Activated naive CD8-positive, alpha-beta T cell treated with anti-CD3 and anti-CD28 coated beads, Interleukin-2, amount 50 U/mL, for 24 hours (primary cell): Measurements from ENCODE around the gene MVB12B.

ENCODE experiments used
- ATAC-seq: fragments of 150-1000 bp; cut with Tn5 transposase; one replicate; pipeline ENCODE4 v1.10.0; 2021
- DNase-seq: peaks from one replicate; pipeline ENCODE4 v3.0.0; 2021
- H3K27ac Mint-ChIP-seq: one replicate; pipeline ENCODE4 v1.8.0; 2021; ENCODE audit warnings: mild to moderate bottlenecking, mixed read lengths
- H3K27me3 Mint-ChIP-seq: one replicate; pipeline ENCODE4 v1.8.0; 2021; ENCODE audit warnings: mixed read lengths
- H3K36me3 Mint-ChIP-seq: one replicate; pipeline ENCODE4 v1.8.0; 2021; ENCODE audit warnings: low read depth, mixed read lengths
- H3K4me1 Mint-ChIP-seq: one replicate; pipeline ENCODE4 v1.8.0; 2021; ENCODE audit warnings: mixed read lengths
- H3K4me3 Mint-ChIP-seq: one replicate; pipeline ENCODE4 v1.8.0; 2021; ENCODE audit warnings: mild to moderate bottlenecking, moderate library complexity, mixed read lengths
- H3K9me3 Mint-ChIP-seq: one replicate; pipeline ENCODE4 v1.8.0; 2021; ENCODE audit warnings: mixed read lengths

Gene MVB12B

DNA sequence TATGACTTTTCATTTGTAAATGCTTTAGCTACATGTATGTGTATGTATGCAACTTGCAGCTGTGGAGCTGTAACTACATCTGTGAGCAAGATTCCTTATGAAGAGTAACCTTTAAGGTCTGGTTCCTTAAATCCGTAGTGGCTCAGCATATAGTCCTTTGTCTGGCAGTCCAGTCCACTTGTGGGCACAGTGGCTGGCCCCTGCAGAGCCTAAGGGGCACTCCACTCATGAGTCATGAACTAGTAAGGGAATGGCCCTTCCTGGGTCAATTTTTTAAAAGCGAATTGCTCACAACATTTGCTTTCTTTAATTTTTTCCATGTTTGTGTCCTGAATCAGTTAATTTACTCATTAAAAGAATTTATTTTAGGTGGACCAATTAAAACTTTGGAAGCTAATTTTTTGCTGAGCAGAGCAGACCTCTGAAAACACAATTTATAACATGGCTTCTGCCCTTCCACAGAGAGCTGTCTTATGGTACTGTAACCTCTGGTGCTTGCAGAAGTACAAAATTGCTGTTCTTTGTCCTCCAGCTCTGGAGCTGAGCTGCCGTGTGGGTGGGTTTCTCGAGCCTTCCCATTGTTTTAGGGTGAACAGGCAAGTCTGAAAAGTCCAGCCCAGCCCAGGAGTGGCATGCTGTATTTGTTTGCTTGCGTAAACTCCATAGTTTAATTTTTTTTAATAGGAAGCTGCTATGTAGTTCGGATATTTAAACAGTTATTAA, 110.1 kb downstream of the MVB12B start:
- DNase-seq: no peak
- H3K4me1 Mint-ChIP-seq: peaks cover 13% of the 10 kb centered on the region
- H3K36me3 Mint-ChIP-seq: no peaks in the 10 kb centered on the region
- no peaks in the 10 kb centered on the region for H3K9me3 Mint-ChIP-seq
- H3K27me3 Mint-ChIP-seq: no peaks in the 10 kb centered on the region
- H3K27ac Mint-ChIP-seq: no peak overlapping the region
- no peak overlapping the region for H3K4me3 Mint-ChIP-seq
- ATAC-seq: no peak

DNA sequence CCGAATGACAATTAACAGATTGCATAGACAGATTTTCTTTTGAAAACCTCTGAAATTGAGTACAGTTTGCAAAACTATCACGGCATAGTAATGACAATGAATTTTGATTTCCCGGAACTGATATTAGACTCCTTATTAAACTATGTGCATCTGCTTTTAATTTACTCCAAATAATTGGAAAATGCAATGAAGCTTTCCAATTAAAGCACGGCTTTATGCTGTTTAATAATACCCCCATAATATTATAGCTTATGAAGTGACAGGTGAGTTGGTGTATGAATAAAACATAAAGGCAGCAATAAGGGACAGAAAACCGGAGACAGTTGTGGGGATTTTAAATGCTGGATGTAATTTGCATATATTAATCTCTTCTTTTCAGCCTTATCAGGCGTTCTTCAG, 110.6 kb downstream of the MVB12B start:
- H3K4me1 Mint-ChIP-seq: peaks cover 13% of the 10 kb centered on the region
- no peaks in the 10 kb centered on the region for H3K27me3 Mint-ChIP-seq
- no peaks in the 10 kb centered on the region for H3K9me3 Mint-ChIP-seq
- H3K27ac Mint-ChIP-seq: no peak overlapping the region
- no peaks in the 10 kb centered on the region for H3K36me3 Mint-ChIP-seq
- H3K4me3 Mint-ChIP-seq: no peak overlapping the region
- ATAC-seq (no peak), DNase-seq (no peak)

DNA sequence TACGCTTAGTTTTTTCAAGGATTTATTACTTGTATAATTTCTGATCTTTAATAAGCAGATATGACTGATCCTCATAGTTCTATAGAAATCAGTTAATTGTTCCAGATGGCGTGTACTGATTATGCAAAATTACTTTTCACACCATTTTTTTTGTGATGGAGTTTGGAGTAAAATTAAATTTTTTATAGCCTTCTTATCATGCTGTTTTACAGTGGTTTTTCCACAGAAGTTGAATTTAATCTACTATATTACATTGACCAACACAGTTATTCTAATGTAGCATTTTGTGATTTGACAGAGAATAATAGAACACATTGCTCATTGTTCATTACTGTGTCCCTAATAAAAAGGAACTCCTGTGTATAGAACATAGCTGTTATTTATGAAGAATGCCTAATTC, 111.1 kb downstream of the MVB12B start:
- H3K27ac Mint-ChIP-seq: no peak overlapping the region
- no peak for ATAC-seq

DNA sequence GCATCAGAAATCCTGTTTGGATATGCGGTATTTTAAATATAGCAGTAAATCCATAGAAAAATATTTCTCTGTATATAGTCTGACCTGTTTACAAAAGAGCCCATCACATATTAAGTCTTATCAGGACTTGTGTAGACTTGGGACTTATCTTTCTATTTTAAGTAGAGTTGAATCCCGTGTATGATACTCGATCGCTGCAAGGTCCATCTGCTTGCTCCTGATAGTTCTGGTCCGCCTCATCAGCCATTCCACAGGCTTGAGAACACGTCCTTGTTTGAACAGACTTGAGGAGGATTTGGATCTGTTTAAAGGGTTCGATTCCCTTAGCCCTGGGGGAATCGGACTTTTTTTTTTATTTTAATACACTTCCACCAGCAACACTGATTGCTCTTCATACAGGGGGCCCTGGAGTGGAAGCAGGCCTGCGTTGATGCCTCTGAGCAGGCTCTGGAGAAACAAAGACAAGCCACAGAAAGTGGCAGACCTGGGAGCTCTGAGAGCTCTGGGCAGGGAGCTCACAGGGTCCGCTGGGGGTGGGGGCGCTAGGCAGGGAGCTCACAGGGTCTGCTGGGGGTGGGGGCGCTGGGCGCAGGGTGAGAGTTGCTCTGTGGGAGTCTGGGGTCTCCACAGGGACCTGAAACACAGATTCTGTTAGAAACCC, 112.2 kb downstream of the MVB12B start:
- H3K4me3 Mint-ChIP-seq: no peak overlapping the region
- ATAC-seq: no peak
- H3K9me3 Mint-ChIP-seq: no peaks in the 10 kb centered on the region
- H3K36me3 Mint-ChIP-seq: no peaks in the 10 kb centered on the region
- no peak for DNase-seq
- peaks cover 15% of the 10 kb centered on the region for H3K4me1 Mint-ChIP-seq
- no peak overlapping the region for H3K27ac Mint-ChIP-seq
- H3K27me3 Mint-ChIP-seq: no peaks in the 10 kb centered on the region

More for the DNA sequence above, 111.1 kb downstream of the MVB12B start:
- Mint-ChIP-seq H3K36me3 (no peaks in the 10 kb centered on the region), H3K4me3 (no peak overlapping the region), H3K9me3 (no peaks in the 10 kb centered on the region), H3K27me3 (no peaks in the 10 kb centered on the region), H3K4me1 (peaks cover 13% of the 10 kb centered on the region)
- DNase-seq: no peak

DNA sequence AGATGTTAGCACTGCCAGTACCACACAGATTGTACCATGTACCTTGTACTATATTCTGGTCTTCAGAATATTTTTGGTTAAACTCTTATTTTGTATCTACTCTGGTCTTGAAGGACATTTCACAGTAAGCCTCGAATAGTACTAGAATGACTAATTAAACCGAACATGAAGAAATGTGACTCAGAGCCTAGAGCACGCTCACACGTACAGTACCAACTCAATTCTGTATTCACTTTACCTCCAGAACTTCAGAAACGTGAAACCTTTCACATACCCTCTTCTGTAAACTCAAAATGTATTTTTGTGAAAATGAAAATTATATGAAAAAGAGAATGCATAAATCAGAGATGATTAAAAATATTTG, 112.8 kb downstream of the MVB12B start:
- no peak for DNase-seq
- Mint-ChIP-seq H3K4me1 (peaks cover 17% of the 10 kb centered on the region), H3K4me3 (no peak overlapping the region), H3K27ac (no peak overlapping the region), H3K27me3 (no peaks in the 10 kb centered on the region), H3K36me3 (no peaks in the 10 kb centered on the region), H3K9me3 (no peaks in the 10 kb centered on the region)
- ATAC-seq: peak; percentile 81

DNA sequence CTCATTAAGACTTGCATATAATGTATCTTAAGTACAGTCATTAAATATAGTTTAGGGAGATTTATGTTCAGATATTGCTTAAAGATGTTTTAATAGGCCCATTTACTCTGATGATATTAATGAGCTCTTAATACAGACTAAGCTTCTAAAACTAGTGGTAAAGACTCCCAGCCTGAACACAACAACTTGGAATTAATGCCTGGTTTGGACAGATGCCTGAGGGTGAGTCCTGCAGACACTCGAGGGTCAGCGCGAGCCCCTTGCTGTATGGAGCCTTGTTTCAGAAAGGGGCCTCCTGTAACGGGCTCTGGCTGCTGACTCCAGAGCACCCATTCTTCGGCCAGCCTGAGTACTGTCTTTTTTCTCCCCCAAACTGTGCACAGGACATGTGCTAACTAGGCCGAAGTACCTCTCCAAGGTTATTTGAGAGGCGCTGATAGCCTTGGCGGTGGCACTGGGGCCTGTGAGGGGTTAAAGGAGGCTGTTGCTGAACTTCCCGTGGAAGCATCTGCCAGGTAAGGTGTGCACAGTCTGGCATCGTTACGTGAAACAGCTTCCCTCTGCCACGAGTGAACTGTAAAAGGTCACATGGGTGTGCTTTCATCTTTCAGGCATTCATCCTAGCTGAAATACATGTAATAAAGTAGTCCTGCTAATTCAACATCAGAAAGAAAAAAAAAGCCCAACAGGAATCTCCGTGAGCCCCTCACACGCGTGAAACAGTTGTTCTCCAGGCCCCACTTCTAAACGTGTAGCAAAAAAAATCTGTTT, 113.4 kb downstream of the MVB12B start:
- H3K4me3 Mint-ChIP-seq: no peak overlapping the region
- H3K27ac Mint-ChIP-seq: no peak overlapping the region
- H3K36me3 Mint-ChIP-seq: no peaks in the 10 kb centered on the region
- H3K4me1 Mint-ChIP-seq: peaks cover 20% of the 10 kb centered on the region
- no peak for DNase-seq
- no peak for ATAC-seq
- no peaks in the 10 kb centered on the region for H3K27me3 Mint-ChIP-seq
- no peaks in the 10 kb centered on the region for H3K9me3 Mint-ChIP-seq

DNA sequence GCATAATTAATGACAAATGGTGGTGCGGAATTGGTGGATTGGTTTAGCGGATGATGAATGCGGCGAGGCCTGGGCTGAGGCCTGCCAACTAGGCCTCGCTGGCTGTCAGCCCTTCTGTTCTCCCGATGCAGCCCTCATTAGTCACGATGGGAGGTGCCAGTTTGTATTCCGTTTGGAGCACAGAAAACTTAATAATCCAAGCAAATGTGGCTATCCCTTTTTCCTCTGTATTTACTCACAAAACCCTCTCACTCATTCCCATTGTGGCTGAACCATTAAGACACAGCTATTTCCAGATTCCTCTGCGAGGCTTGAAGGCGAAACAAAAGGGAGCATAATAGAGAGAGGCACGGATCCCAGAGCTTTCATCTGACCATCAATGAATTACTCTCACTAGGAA, 114.3 kb downstream of the MVB12B start:
- no peaks in the 10 kb centered on the region for H3K27me3 Mint-ChIP-seq
- H3K9me3 Mint-ChIP-seq: no peaks in the 10 kb centered on the region
- DNase-seq: no peak
- H3K4me1 Mint-ChIP-seq: peaks cover 20% of the 10 kb centered on the region
- no peak for ATAC-seq
- no peak overlapping the region for H3K4me3 Mint-ChIP-seq
- no peak overlapping the region for H3K27ac Mint-ChIP-seq
- H3K36me3 Mint-ChIP-seq: no peaks in the 10 kb centered on the region

DNA sequence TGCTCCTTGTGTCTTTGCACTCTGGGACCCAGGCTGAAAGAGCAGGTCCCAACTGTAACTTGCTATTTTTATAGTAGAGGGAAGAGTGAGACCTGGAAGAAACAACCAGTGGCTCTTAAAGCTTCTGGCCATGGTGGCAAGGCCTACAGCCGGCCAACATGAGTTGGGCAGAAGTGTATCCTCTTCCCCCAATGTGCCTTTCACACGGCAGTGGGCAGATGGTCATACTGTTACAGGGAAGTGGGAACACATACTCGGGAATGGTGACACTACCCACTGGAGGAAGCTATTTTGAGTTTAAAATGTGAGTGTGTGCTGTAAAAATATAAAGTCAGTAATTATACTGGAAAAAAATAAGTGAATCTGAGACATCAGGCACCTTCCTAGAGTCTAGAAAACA, 116.0 kb downstream of the MVB12B start:
- Mint-ChIP-seq H3K27ac (no peak overlapping the region), H3K36me3 (no peaks in the 10 kb centered on the region), H3K9me3 (no peaks in the 10 kb centered on the region), H3K4me1 (peaks cover 20% of the 10 kb centered on the region), H3K4me3 (no peak overlapping the region), H3K27me3 (no peaks in the 10 kb centered on the region)
- no peak for ATAC-seq
- DNase-seq: no peak

DNA sequence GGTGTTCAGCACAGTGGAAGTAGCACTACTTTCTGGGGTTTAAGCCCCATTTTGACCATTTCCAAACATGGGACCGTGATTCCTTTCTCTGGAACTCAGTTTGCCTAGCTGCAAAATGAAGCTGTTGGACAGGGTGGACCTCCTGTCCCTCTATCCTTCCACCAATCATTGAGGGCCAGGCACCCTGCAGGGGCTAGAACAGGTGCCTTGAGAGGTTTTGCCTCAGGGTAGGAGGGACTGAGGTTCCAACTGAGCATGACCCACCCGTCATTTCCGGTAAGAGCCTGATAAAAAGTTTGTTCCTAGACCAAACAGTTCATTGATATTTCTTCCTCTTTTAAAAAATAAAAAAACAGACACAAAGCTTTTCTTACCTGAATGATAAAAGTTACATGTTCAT, 116.5 kb downstream of the MVB12B start:
- Mint-ChIP-seq H3K4me3 (no peak overlapping the region), H3K4me1 (peaks cover 20% of the 10 kb centered on the region), H3K27me3 (no peaks in the 10 kb centered on the region), H3K9me3 (no peaks in the 10 kb centered on the region), H3K27ac (no peak overlapping the region), H3K36me3 (no peaks in the 10 kb centered on the region)
- DNase-seq (no peak), ATAC-seq (no peak)

DNA sequence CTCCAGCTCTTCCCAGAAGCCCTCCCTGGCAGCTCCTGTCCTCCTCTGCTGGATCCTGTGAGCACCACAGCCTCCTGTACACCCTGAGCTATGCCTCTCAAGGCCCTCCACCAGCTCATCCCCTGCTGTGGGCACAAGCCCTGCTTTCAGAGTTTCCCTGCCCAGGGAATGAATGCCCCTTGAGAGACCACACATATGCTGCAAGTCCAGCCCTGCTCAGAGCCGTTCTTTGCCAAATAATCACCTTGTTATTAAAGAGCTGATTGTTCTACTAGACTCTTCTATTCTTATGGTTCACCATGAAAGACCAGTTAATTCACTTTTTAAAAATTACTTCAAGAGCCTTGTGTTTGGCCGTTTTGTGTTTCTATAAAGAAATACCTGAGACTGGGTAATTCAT, 121.5 kb downstream of the MVB12B start:
- ATAC-seq: no peak
- Mint-ChIP-seq H3K36me3 (no peaks in the 10 kb centered on the region), H3K9me3 (no peaks in the 10 kb centered on the region), H3K27me3 (no peaks in the 10 kb centered on the region), H3K4me3 (no peak overlapping the region), H3K27ac (no peak overlapping the region), H3K4me1 (peaks cover 7% of the 10 kb centered on the region)
- DNase-seq: no peak

DNA sequence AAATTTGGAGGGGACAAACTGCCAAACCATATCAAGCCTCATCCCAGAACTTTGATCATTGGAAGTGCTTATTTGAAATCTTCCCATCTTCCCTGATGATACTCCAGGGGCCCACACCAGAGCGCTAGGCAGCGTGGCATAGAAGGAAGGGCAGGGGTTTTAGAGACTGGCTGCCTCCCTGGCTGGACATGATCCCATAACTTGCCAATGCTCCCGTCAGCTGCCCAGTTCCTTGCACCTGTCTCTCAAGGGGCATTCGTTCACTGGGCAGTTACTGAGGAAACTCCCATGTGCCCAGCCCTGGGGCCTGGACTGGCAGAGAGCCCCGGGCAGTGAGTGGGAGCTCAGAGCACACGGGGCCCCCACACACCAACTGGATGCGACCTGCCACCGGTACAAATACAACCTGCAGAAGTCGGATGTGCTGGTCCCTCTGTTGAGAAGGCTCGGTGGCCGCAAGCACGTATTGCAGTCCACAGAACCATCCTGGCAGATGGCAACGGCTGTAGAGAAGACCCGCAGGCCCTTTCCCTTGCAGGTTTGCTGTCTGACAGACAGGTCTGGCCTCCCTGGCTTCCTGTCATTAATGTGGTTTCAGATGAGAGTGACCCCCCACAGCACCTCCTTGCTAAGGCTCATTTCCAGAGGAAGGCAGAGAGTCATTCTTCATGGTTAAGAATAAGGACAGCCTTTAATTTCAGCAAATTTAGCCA, 122.4 kb downstream of the MVB12B start:
- Mint-ChIP-seq H3K27me3 (no peaks in the 10 kb centered on the region), H3K4me1 (peaks cover 4% of the 10 kb centered on the region), H3K4me3 (no peak overlapping the region), H3K9me3 (no peaks in the 10 kb centered on the region), H3K27ac (no peak overlapping the region), H3K36me3 (no peaks in the 10 kb centered on the region)
- DNase-seq (no peak), ATAC-seq (no peak)

DNA sequence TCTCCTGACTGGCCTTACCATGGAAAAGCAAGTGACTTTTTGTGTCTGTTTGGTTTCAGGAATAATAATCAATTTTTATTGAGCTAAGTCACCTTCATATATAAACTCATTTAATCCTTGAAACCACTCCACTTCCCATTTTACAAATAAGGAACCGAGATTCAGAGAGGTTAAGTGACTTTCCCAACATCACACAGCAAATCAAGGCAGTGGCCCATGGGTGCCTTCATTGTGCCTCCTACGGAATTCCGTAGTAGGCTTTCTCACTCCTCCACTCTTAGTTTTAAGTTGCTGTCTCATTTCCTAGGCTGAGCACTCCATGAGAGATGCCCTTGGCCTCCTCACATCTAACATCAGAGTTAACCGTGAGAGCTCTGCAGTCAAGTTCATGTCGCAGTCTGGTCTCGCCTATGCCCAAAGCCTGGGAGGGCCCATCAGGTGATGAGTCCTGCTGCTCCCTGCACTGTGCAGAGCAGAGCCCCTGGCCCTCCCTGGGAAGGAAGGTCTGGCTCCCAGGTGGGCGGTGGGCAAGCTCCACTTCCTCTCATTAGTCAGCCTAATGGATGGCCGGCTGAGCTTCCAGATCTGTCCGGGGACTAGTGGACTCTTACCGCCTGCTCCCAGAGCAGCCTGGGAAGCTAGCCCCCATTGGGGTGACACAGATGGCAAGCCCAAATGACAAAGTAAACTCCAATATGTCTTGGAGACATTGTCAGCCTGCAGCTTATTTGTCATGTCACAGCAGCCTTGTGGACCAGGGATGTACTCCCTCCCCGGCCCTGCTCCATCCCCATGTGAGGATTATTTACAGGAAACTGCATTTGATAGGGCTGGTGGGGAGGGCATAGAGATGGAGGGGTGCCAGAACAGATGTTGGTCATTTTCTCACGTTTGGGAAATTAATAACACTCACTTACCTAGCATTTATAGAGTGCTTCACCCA, 123.4 kb downstream of the MVB12B start:
- no peaks in the 10 kb centered on the region for H3K36me3 Mint-ChIP-seq
- no peaks in the 10 kb centered on the region for H3K27me3 Mint-ChIP-seq
- H3K27ac Mint-ChIP-seq: no peak overlapping the region
- DNase-seq (no peak), ATAC-seq (no peak)
- no peaks in the 10 kb centered on the region for H3K9me3 Mint-ChIP-seq
- no peaks in the 10 kb centered on the region for H3K4me1 Mint-ChIP-seq
- H3K4me3 Mint-ChIP-seq: no peak overlapping the region

DNA sequence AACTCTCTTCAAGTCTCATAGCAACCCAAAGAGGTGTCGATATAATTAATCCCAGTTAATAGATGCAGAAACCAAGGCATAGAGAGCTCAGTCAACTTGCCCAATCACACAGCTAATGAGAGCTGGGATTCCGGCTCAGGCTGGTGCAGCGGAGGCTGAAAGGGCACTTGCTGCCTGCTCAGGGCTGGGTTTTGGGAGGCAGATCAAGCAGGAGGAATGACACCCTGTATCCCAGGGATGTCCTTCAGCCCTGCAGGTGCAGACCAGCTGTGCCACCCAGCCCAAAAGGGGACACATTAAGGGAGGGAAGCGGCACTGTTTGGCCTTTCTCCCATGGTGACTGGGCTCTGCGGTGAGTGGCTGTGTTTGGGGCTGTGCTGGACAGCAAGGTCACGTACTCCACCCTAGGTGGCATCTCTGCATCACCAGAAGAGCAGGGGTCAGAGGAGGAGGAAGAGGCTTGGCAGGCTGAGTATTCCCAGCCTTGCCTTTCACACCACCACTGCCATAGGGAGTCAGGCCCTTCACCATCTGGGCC, 124.1 kb downstream of the MVB12B start:
- DNase-seq (no peak), ATAC-seq (no peak)
- Mint-ChIP-seq H3K36me3 (no peaks in the 10 kb centered on the region), H3K27me3 (no peaks in the 10 kb centered on the region), H3K9me3 (no peaks in the 10 kb centered on the region), H3K4me1 (no peaks in the 10 kb centered on the region), H3K27ac (no peak overlapping the region), H3K4me3 (no peak overlapping the region)
